Activated CD4-positive, alpha-beta T cell treated with anti-CD3 and anti-CD28 coated beads, Interleukin-2, amount 50 U/mL, for 48 hours (primary cell): ENCODE measurements around the gene GIT1.

Experiments used
- DNase-seq, 2 experiments: peaks; one replicate each; pipeline ENCODE4 v3.0.0-alpha.2; 2020

The GIT1 gene

GRCh38 chr17:29589524-29590410 is at the start of gene GIT1:
Gene GIT1 (minus strand): TSS chr17:29589648. CDS start chr17:29589378, 270 bp downstream.
- peak; percentile 77 to 84 for DNase-seq

GRCh38 chr17:29633886-29634285 is 44.4 kb upstream of the GIT1 start:
- no peak for DNase-seq

- no peak for DNase-seq
These were observed 41.3 kb upstream of the GIT1 start for GRCh38 chr17:29630630-29631193.

GRCh38 chr17:29629839-29630238 is 40.4 kb upstream of the GIT1 start:
- no peak for DNase-seq

- DNase-seq, result no peak
These were observed 39.2 kb upstream of the GIT1 start for GRCh38 chr17:29628644-29629043.

GRCh38 chr17:29627951-29628350 is 38.5 kb upstream of the GIT1 start:
- DNase-seq, result no peak

- no peak for DNase-seq
These were observed 35.7 kb upstream of the GIT1 start for GRCh38 chr17:29625037-29625750.

- DNase-seq, result peak in 1 of 2 experiments; percentile 41
These were observed 35.1 kb upstream of the GIT1 start for GRCh38 chr17:29624586-29624985.

GRCh38 chr17:29623283-29623647 is 33.8 kb upstream of the GIT1 start:
- DNase-seq, result no peak

GRCh38 chr17:29622337-29623282 is 33.2 kb upstream of the GIT1 start, which contains the start of gene CORO6:
Gene CORO6 (minus strand): TSS chr17:29622912. CDS start chr17:29621421, 1,491 bp downstream.
- peak; percentile 71 to 76 for DNase-seq

- no peak for DNase-seq
These were observed 32.3 kb upstream of the GIT1 start for GRCh38 chr17:29621751-29622194.

GRCh38 chr17:29620779-29621500 is 31.5 kb upstream of the GIT1 start:
- DNase-seq, result no peak

GRCh38 chr17:29620271-29620670 is 30.8 kb upstream of the GIT1 start:
- DNase-seq, result no peak

GRCh38 chr17:29619251-29619650 is 29.8 kb upstream of the GIT1 start:
- DNase-seq, result no peak

GRCh38 chr17:29618272-29619065 is 29.0 kb upstream of the GIT1 start:
- no peak for DNase-seq

- peak; percentile 89 to 92 for DNase-seq
These were observed 28.2 kb upstream of the GIT1 start for GRCh38 chr17:29617481-29618271.

- peak; percentile 95 to 97 for DNase-seq
These were observed 27.7 kb upstream of the GIT1 start for GRCh38 chr17:29617125-29617480.

- DNase-seq, result no peak
These were observed 27.0 kb upstream of the GIT1 start for GRCh38 chr17:29616300-29617048.
